HepG2 (cell line): ENCODE results near the gene ACER3. TPM values are rescaled to one million over a fixed set of nuclear protein-coding genes. Genes with fewer than 3 reads are reported as not detected.

Experiments used
- ARHGAP35 ChIP-seq: sonication (generic); formaldehyde crosslinking; IDR thresholded peaks from 2 replicates; pipeline ENCODE4 v1.9.0; 2022; ENCODE audit warnings: mild to moderate bottlenecking, inconsistent platforms, moderate library complexity, missing genetic modification reagents, borderline replicate concordance
- ARNTL ChIP-seq: sonication (generic); formaldehyde crosslinking; IDR thresholded peaks from 2 replicates; pipeline ENCODE4 v1.4.0; 2020; ENCODE audit warnings: mild to moderate bottlenecking, missing genetic modification reagents
- EHMT2 ChIP-seq: fragments of 200-600 bp; sonication (generic); IDR thresholded peaks from 2 replicates; pipeline ENCODE4 v1.7.0; 2017; ENCODE audit warnings: antibody characterized with exemption, low read depth, low read length, borderline replicate concordance
- ZNF207 ChIP-seq: fragments of 450-650 bp; IDR thresholded peaks from 2 replicates; pipeline ENCODE4 v1.6.1; 2016; ENCODE audit warnings: antibody characterized with exemption, borderline replicate concordance
- ZNF547 ChIP-seq: sonication (generic); formaldehyde crosslinking; IDR thresholded peaks from 2 replicates; pipeline ENCODE4 v1.5.1; 2020; ENCODE audit warnings: mild to moderate bottlenecking, missing genetic modification reagents
- ZNF646 ChIP-seq: sonication (generic); formaldehyde crosslinking; IDR thresholded peaks from 2 replicates; pipeline ENCODE4 v1.9.0; 2021; ENCODE audit warnings: mild to moderate bottlenecking, missing genetic modification reagents
- ZNF674 ChIP-seq: sonication (generic); formaldehyde crosslinking; IDR thresholded peaks from 2 replicates; pipeline ENCODE4 v1.5.0; 2020; ENCODE audit warnings: low read depth, mild to moderate bottlenecking, missing genetic modification reagents
- ZNF792 ChIP-seq: IDR thresholded peaks from 2 replicates; pipeline ENCODE4 v1.6.1; 2016
- ZXDC ChIP-seq: sonication (generic); formaldehyde crosslinking; IDR thresholded peaks from 2 replicates; pipeline ENCODE4 v1.5.0; 2020; ENCODE audit warnings: mild to moderate bottlenecking, missing genetic modification reagents
- polyA plus RNA-seq, 8 experiments: library from polyadenylated mRNA; depleted of rRNA in 3 of 8; stranded (reverse) in 7 of 8; unstranded in 1 of 8; fragments of >200 nt; fragmentation: Illumina TruSeq in 4 of 8; extraction: Trizol in 4 of 8; gene quantifications; 2 replicates each; pipeline versions ENCODE4 v1.2.1 to v1.2.3, GENCODE V29; 2011 to 2016; ENCODE audit warnings: low read depth in 4 of 8, missing spikeins in 1 of 8, mixed read lengths in 1 of 8; ENCODE audit not compliant: insufficient read depth in 1 of 8
- total RNA-seq, 5 experiments: library from RNA; depleted of rRNA; stranded (reverse); fragments of >200 nt; fragmentation: Illumina TruSeq; extraction: Trizol; gene quantifications; 2 replicates each; pipeline ENCODE4 v1.2.3, GENCODE V29; 2016; ENCODE audit warnings: low read depth in 1 of 5
- TF ChIP-seq, protein P1 (sequence below): sonication (generic); formaldehyde crosslinking; IDR thresholded peaks from 2 replicates; pipeline ENCODE4 v1.5.0; 2020; ENCODE audit warnings: missing genetic modification reagents
- TF ChIP-seq, protein P2 (sequence below), 2 experiments: sonication (generic) in 1 of 2; formaldehyde crosslinking in 1 of 2; IDR thresholded peaks; 2 replicates each; pipeline versions ENCODE4 v1.6.1 to v1.9.0; 2014 to 2022; ENCODE audit warnings: antibody characterized with exemption in 1 of 2, borderline replicate concordance in 1 of 2, inconsistent platforms in 1 of 2, low read depth in 1 of 2, missing genetic modification reagents in 1 of 2

The ACER3 gene
- total and polyA plus RNA-seq, 2 of the 13 experiments (the other 11 are each of a cell fraction or from before 2014, with no cell fraction given): 6.0 to 9.8 TPM

DNA sequence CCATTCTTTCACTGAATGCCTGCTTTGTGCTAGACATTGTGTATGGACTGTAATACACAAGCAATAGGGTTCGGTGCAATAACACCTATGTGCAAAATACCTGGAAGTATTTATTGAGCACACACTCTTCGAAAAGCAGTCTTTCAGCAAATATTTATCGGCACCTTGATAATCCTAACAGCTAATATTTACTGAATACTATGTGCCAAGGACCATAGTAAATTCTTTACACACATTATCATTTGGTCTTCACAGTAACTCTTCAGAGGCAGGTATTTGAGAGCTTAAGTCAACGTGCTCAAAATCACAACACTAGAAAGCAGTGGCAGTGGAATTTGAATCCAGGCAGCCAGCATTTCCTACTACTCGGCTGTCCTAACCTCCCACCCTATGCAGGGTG, 175.7 kb downstream of the ACER3 start (continued):
- TF ChIP-seq ZXDC (CRISPR knock-in tag) (no peak), ZNF547 (CRISPR knock-in tag) (no peak), ZNF646 (CRISPR knock-in tag) (no peak), EHMT2 (no peak), ARHGAP35 (CRISPR knock-in tag) (no peak), ZNF207 (no peak), ZNF792 (CRISPR knock-in tag) (no peak), ARNTL (no peak), ZNF674 (no peak)
- TF ChIP-seq, protein P1, sequence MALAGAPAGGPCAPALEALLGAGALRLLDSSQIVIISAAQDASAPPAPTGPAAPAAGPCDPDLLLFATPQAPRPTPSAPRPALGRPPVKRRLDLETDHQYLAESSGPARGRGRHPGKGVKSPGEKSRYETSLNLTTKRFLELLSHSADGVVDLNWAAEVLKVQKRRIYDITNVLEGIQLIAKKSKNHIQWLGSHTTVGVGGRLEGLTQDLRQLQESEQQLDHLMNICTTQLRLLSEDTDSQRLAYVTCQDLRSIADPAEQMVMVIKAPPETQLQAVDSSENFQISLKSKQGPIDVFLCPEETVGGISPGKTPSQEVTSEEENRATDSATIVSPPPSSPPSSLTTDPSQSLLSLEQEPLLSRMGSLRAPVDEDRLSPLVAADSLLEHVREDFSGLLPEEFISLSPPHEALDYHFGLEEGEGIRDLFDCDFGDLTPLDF: no peak
- TF ChIP-seq, protein P2, sequence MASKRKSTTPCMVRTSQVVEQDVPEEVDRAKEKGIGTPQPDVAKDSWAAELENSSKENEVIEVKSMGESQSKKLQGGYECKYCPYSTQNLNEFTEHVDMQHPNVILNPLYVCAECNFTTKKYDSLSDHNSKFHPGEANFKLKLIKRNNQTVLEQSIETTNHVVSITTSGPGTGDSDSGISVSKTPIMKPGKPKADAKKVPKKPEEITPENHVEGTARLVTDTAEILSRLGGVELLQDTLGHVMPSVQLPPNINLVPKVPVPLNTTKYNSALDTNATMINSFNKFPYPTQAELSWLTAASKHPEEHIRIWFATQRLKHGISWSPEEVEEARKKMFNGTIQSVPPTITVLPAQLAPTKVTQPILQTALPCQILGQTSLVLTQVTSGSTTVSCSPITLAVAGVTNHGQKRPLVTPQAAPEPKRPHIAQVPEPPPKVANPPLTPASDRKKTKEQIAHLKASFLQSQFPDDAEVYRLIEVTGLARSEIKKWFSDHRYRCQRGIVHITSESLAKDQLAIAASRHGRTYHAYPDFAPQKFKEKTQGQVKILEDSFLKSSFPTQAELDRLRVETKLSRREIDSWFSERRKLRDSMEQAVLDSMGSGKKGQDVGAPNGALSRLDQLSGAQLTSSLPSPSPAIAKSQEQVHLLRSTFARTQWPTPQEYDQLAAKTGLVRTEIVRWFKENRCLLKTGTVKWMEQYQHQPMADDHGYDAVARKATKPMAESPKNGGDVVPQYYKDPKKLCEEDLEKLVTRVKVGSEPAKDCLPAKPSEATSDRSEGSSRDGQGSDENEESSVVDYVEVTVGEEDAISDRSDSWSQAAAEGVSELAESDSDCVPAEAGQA (IDR thresholded peaks at IDR 0.05; ENCODE audit: low read depth): no peak
- TF ChIP-seq, protein P2 (CRISPR knock-in tag; IDR thresholded peaks at IDR 0.05; ENCODE audit: borderline replicate concordance): no peak; the same call in 1 of the 2 replicates
